ENCODE measurements around the gene KRTAP20-3.

The KRTAP20-3 gene

DNA sequence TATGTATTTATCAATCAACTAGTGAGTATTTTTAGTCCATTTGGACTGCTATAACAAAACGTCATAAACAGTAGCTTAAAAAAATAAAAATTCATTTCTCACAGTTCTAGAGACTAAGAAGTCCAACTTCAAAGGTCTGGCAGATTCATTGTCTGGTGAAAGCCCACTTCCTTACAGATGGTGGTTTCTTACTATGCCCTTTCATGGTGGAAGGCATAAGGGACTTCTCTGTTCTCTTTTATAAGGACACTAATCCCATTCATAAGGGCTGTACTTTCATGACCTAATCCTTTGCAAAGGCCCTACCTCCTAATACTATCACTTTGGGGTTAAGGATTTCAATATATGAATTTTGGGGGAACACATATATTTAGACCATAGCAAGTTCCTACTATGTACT is 37.9 kb downstream of the KRTAP20-3 start:
- Histone ChIP-seq H3K27me3 (replicated peaks; ENCODE audit: control insufficient read depth, insufficient read depth, low read length) (no peaks in the 10 kb centered on the region), H3K36me3 (ENCODE audit: control insufficient read depth, insufficient read depth, low read length) (no peaks in the 10 kb centered on the region), H3K4me3 (replicated peaks; ENCODE audit: low read depth, low read length) (no peak overlapping the region)
- no peak for DNase-seq (ENCODE audit: extremely low read depth, insufficient read length)
- TF ChIP-seq, protein P1, sequence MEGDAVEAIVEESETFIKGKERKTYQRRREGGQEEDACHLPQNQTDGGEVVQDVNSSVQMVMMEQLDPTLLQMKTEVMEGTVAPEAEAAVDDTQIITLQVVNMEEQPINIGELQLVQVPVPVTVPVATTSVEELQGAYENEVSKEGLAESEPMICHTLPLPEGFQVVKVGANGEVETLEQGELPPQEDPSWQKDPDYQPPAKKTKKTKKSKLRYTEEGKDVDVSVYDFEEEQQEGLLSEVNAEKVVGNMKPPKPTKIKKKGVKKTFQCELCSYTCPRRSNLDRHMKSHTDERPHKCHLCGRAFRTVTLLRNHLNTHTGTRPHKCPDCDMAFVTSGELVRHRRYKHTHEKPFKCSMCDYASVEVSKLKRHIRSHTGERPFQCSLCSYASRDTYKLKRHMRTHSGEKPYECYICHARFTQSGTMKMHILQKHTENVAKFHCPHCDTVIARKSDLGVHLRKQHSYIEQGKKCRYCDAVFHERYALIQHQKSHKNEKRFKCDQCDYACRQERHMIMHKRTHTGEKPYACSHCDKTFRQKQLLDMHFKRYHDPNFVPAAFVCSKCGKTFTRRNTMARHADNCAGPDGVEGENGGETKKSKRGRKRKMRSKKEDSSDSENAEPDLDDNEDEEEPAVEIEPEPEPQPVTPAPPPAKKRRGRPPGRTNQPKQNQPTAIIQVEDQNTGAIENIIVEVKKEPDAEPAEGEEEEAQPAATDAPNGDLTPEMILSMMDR (IDR thresholded peaks at IDR 0.05; ENCODE audit: insufficient read depth, low read length, poor library complexity, severe bottlenecking): no peak

DNA sequence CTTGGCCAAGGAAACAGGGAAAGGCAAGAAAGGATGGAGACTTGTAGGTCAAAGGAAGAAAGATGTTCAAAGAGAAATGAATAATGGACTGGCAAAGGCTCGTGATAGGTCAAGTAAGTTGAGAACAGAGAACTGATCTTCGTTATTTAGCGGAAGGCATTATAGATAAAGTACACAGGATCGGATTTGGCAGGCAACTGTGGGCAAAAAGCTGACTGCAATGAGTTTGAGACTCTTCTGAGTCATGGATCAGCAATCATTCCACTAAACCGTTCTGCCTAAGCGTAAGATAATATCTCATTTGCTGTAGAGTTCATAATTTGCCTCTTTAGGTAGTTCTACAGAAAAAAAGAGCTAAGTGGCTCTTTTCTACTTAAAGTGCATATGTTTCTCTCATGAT is 41.8 kb downstream of the KRTAP20-3 start:
- Histone ChIP-seq H3K4me3 (replicated peaks; ENCODE audit: low read depth, low read length) (no peak overlapping the region), H3K36me3 (ENCODE audit: control insufficient read depth, insufficient read depth, low read length) (no peaks in the 10 kb centered on the region), H3K27me3 (replicated peaks; ENCODE audit: control insufficient read depth, insufficient read depth, low read length) (no peaks in the 10 kb centered on the region)
- no peak for DNase-seq (ENCODE audit: extremely low read depth, insufficient read length)
- TF ChIP-seq, protein P1 (IDR thresholded peaks at IDR 0.05; ENCODE audit: insufficient read depth, low read length, poor library complexity, severe bottlenecking): no peak

GRCh38 chr21:30689822-30690221 is 47.2 kb downstream of the KRTAP20-3 start:
- H3K4me3 ChIP-seq (replicated peaks; ENCODE audit: low read depth, low read length): no peak overlapping the region
- no peak for DNase-seq (ENCODE audit: extremely low read depth, insufficient read length)
- no peaks in the 10 kb centered on the region for H3K36me3 ChIP-seq (ENCODE audit: control insufficient read depth, insufficient read depth, low read length)
- H3K27me3 ChIP-seq (replicated peaks; ENCODE audit: control insufficient read depth, insufficient read depth, low read length): no peaks in the 10 kb centered on the region
- TF ChIP-seq, protein P1 (IDR thresholded peaks at IDR 0.05; ENCODE audit: insufficient read depth, low read length, poor library complexity, severe bottlenecking): no peak
